ENCODE data around the gene TNFRSF8. TPM values are rescaled to one million over a fixed set of nuclear protein-coding genes. Genes with fewer than 3 reads are reported as not detected.
A peak's percentile ranks its signal among the peaks of the same experiment; 100 is the strongest.

The TNFRSF8 gene
- polyA plus RNA-seq, 6 donors from 2014 or later = not detected

DNA sequence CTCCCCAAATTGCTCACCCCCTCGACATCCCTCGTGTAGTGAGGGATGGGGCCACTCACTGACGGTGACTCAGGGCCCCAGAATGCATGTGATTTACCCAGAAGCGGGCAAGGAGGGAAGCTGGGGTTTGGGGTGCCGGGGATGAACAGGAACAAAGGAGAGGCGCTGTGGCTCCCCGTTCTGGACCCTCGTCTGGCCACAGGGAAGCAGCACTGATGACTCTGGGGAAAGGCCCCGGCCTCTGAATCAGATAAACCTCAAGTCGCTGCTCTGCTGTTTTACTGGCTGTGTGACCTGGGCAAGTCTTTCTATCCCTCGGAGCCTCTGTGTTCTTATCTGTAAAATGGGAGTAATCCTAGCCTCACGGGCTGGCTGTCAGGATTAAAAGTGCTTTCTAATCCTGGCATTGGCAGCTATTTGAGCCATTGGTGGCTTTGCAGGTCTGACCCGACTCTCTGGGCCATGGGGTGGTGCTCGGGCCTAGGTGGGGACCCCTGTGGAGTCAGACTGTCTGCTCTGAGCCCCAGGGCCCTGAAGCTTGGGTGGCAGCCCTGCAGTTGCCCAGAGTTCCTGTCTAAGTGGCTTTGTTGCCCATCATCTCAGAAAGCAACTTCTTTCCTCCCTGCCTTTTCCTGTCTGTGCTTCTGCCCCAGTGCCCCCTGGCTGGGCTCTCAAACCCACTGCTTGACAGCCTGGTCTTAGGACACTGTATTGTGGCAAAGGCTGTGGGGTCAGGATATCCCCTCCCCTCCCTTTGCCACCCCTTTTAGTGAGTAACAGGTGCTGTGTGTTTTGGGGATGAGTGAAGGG, 109.1 kb downstream of the TNFRSF8 start:
- peaks cover 0 to 8% of the 10 kb centered on the region in 2 donors for H3K36me3 Mint-ChIP-seq
- H3K27ac Mint-ChIP-seq = peak overlapping the region; percentile 76 to 94 (median 88)
- ATAC-seq (ENCODE audit: low read depth in 2 of 2) = no peak
- H3K4me1 Mint-ChIP-seq = peaks cover 70 to 85% (median 79%) of the 10 kb centered on the region in 3 donors
- peaks cover 0 to 10% (median 0%) of the 10 kb centered on the region in 3 donors for H3K27me3 Mint-ChIP-seq
- peak overlapping the region in 2 of 8 donors; percentile 16 to 55 for H3K4me3 Mint-ChIP-seq
- no peaks in the 10 kb centered on the region for H3K9me3 Mint-ChIP-seq
- no peak for DNase-seq

DNA sequence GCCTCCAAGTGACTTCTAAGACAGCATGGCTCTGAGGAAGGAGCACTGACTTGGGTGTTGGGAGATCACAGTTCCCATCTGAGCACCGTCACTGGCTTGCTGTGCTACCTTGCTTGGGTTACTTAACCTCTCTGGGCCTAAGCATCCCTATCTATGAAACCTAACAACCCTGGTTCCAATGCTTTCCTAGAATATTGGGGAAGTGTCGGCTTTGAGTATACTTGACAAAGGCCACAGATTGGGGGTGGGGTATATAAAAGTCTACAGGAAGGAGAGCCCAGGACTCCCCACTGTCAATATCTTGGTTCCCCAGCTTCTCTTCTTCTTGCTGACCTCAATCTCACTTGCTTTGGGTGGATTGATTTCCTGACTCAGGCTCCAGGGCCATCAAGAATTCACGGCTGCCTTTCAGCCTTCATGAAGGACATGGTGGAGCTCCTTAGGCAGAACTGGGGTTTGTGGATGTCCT, 110.0 kb downstream of the TNFRSF8 start:
- H3K4me3 Mint-ChIP-seq = peak overlapping the region in 5 of 8 donors; percentile 10 to 55 (median 24)
- ATAC-seq (ENCODE audit: low read depth in 2 of 2) = no peak
- peaks cover 0 to 10% (median 0%) of the 10 kb centered on the region in 3 donors for H3K27me3 Mint-ChIP-seq
- DNase-seq = no peak
- peaks cover 0 to 8% of the 10 kb centered on the region in 2 donors for H3K36me3 Mint-ChIP-seq
- peaks cover 67 to 85% (median 79%) of the 10 kb centered on the region in 3 donors for H3K4me1 Mint-ChIP-seq
- H3K27ac Mint-ChIP-seq = peak overlapping the region; percentile 81 to 94 (median 88)
- no peaks in the 10 kb centered on the region for H3K9me3 Mint-ChIP-seq

DNA sequence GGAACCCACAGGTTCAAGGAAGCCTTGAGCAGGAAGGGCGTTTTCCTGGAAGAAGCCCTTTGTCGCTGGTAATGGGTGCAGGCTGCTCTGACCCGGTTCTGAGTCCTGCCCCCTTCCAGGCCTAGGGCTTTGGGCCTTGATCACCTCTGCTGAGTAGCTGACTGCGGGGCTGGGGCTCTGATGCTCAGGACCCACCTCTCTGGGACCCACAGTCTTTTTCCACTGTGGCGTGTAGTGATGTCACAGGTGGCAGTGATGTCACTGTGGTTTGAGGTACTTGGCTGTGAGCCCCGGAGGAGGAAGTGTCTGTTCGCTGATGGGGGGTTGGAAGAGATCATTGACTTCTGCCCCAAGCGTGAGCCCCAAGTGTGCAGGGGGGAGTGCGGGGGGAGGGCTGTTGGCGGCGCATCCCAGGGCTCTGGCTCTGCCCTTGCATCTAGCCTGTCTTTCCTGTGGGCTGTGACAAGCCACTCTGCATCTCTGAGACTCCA, 110.6 kb downstream of the TNFRSF8 start:
- DNase-seq (peak; percentile 74), ATAC-seq (ENCODE audit: low read depth in 2 of 2) (peak; percentile 92 to 94)
- Mint-ChIP-seq H3K27ac (peak overlapping the region; percentile 81 to 95 (median 91)), H3K4me1 (peaks cover 67 to 85% (median 79%) of the 10 kb centered on the region in 3 donors), H3K36me3 (peaks cover 0 to 8% of the 10 kb centered on the region in 2 donors), H3K27me3 (peaks cover 0 to 10% (median 0%) of the 10 kb centered on the region in 3 donors), H3K9me3 (no peaks in the 10 kb centered on the region), H3K4me3 (peak overlapping the region in 7 of 8 donors; percentile 18 to 57 (median 50))

DNA sequence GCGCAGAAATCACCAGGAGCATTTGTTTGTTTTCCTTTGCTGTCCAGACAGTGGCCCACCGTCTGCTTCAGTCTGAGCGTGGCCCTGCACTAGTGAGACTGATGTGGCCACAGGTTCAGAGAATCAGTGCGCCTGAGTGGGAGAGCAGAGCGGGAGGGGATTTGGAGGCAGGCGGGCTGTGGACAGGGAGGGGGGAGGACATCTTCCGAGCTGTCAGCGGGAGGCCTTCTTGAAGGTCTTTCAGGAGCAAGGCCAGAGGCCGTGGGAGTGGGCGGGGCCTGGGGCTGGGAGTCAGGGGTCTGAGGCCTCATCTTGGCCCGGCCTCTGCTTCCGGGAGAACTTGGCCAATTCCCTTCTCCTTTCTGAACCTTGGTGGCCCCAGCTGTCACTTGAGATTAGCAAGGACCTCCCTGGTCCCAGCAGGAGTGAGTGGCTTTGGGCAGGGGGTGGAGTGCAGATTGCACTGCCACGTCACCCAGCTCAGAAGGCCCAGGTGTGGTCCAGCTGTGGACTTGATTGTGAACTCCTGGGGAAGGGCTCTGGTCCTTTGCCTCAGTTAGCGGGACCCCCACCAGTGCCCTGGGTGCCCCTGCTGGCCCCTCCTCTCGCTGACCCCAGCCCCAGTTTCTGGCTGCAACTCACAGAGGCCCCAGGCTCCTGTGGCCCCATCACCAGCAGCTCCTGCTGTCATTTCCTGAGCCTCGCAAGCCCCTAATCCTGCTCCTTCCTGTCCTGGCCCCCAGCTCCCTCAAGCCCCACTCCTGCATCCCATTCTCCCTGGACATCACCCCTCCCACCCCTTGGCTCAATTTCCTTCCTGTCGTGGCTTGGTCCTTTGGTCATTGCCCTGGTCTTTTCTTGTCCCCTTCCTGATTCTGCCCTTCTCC, 112.1 kb downstream of the TNFRSF8 start:
- Mint-ChIP-seq H3K4me3 (peak overlapping the region in 2 of 8 donors; percentile 21 to 76), H3K27me3 (peaks cover 0 to 10% (median 0%) of the 10 kb centered on the region in 3 donors), H3K27ac (peak overlapping the region in 4 of 6 donors; percentile 70 to 92 (median 80)), H3K36me3 (peaks cover 0 to 8% of the 10 kb centered on the region in 2 donors), H3K4me1 (peaks cover 67 to 87% (median 80%) of the 10 kb centered on the region in 3 donors), H3K9me3 (no peaks in the 10 kb centered on the region)
- ATAC-seq (ENCODE audit: low read depth in 2 of 2) = no peak
- no peak for DNase-seq

DNA sequence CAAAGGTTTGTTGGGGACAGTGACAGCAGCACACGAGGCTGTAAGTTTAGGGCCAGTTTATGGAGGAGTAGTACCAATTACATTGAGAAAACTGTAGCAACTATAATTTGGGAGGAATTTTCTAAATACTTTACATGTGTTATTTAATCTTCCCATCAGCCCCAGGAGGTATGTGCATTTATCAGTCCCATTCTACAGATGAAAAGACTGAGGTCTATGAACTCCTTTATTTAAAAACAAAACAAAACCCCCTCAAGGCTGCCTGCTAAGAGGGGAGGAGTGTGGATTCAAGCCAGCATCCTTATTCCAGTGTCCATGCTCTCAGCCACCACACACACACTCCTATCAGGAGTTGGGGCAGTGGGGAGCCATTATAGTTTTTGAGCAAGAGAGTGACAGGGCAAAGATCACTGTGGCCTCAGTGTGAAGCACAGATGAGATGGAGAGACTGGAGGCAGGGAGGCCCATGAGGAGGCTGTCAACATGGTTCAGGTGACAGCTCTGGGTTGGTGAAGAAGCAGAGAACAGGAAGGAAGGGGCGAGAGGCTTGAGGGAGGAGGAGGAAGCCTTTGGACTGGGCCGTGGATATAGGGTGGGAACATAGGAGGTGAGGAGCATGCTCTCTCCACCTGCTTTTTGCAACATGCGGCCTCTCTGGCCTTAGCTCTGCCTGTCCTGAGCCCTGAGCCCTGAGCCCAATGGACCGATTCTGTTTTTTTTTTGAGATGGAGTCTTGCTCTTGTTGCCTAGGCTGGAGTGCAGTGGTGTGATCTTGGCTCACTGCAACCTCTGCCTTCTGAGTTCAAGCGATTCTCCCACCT, 113.4 kb downstream of the TNFRSF8 start:
- ATAC-seq (ENCODE audit: low read depth in 2 of 2) = no peak
- DNase-seq = no peak

DNA sequence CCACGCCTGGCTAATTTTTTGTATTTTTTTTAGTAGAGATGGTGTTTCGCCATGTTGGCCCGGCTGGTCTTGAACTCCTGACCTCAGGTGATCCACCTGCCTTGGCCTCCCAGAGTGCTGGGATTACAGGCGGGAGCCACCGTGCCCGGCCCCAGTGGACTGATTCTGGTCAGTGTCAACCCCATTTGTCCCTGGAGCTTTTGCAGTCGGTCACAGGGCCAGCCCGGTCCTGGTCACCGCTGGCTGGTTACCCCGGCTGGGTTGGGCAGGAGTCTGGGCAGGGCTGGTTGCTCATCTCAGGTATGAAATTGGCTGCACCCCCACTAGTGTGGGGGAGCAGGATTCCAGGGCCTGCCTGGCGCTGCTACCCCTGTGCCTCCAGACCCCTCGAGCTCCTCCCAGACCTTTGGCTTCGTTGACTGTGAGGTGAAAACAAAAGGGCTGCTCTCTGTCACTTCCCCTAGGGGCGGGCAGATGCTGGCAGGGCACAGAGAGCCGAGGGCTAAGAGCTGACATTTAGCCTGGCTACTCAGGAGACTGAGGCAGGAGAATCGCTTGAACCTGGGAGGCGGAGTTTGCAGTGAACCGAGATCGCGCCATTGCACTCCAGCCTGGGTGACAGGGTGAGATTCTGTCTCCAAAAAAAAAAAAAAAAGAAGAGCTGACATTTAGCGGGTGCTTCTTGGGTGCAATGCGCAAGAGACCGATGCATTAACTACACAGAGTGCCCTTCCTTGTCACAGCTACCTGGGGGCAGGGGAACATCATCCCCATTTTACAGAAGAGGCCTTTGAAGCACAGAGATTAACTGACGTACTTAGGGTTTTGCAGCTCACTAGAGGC, 114.3 kb downstream of the TNFRSF8 start:
- Mint-ChIP-seq H3K9me3 (no peaks in the 10 kb centered on the region), H3K27me3 (peaks cover 0 to 10% (median 0%) of the 10 kb centered on the region in 3 donors), H3K4me3 (peak overlapping the region in 4 of 8 donors; percentile 5 to 47 (median 24)), H3K4me1 (peaks cover 62 to 84% (median 82%) of the 10 kb centered on the region in 3 donors), H3K27ac (peak overlapping the region in 2 of 6 donors; percentile 52 to 82), H3K36me3 (no peaks in the 10 kb centered on the region)
- no peak for DNase-seq
- ATAC-seq (ENCODE audit: low read depth in 2 of 2) = no peak

More for the DNA sequence above, 113.4 kb downstream of the TNFRSF8 start:
- Mint-ChIP-seq H3K9me3 (no peaks in the 10 kb centered on the region), H3K36me3 (peaks cover 0 to 2% of the 10 kb centered on the region in 2 donors), H3K4me1 (peaks cover 60 to 84% (median 83%) of the 10 kb centered on the region in 3 donors), H3K27me3 (peaks cover 0 to 10% (median 0%) of the 10 kb centered on the region in 3 donors), H3K4me3 (peak overlapping the region in 2 of 8 donors; percentile 4 to 49), H3K27ac (peak overlapping the region in 4 of 6 donors; percentile 47 to 88 (median 74))

DNA sequence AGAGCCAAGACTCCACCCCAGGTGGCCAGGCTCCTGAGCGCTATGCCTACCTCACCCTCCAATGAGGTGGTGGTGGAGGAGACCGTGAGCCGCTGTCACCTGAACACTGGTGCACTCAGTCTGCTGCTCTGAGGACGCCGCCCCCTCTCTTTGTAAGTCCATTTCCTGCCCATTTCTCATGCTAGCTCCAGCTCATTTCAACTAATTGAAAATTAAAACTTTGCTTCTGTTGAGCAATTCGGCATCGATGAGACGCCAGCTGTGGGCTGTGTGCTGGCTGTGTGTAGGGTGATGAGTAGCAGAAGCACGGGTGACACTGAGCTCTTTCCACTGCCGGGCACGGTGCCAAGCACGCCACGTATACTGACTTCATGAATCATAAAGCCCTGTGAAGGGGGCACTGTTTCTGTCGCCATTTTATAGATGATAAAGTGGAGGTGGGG, 114.9 kb downstream of the TNFRSF8 start:
- H3K27me3 Mint-ChIP-seq = peaks cover 0 to 10% (median 0%) of the 10 kb centered on the region in 3 donors
- no peaks in the 10 kb centered on the region for H3K36me3 Mint-ChIP-seq
- H3K9me3 Mint-ChIP-seq = no peaks in the 10 kb centered on the region
- DNase-seq (no peak), ATAC-seq (ENCODE audit: low read depth in 2 of 2) (no peak)
- H3K27ac Mint-ChIP-seq = peak overlapping the region in 4 of 6 donors; percentile 39 to 82 (median 62)
- peak overlapping the region in 6 of 8 donors; percentile 35 to 77 (median 51) for H3K4me3 Mint-ChIP-seq
- H3K4me1 Mint-ChIP-seq = peaks cover 63 to 84% (median 82%) of the 10 kb centered on the region in 3 donors

DNA sequence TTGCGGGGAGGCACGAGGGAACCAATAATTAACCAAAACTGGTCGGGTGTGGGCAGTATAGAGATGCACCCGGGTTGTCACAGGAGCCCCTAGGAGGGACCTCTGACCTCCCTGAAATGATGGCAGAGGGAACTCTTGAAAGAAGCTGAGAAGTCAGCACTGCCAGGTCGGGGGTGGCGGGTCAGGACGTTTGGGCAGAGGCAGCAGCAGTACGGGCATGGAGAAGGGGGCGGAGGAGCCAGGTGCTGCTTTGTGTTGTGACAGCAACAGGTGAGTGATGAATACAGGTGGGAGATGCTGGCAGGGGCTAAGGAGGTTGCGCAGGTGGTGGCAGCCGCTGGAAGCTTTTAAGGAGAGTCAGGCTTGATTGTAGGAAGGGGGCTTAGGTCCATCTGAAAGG, 115.4 kb downstream of the TNFRSF8 start:
- DNase-seq = no peak
- H3K9me3 Mint-ChIP-seq = no peaks in the 10 kb centered on the region
- no peak for ATAC-seq (ENCODE audit: low read depth in 2 of 2)
- peak overlapping the region in 6 of 8 donors; percentile 44 to 77 (median 52) for H3K4me3 Mint-ChIP-seq
- peak overlapping the region in 5 of 6 donors; percentile 26 to 82 (median 64) for H3K27ac Mint-ChIP-seq
- H3K27me3 Mint-ChIP-seq = peaks cover 0 to 10% (median 0%) of the 10 kb centered on the region in 3 donors
- no peaks in the 10 kb centered on the region for H3K36me3 Mint-ChIP-seq
- H3K4me1 Mint-ChIP-seq = peaks cover 64 to 83% (median 82%) of the 10 kb centered on the region in 3 donors

DNA sequence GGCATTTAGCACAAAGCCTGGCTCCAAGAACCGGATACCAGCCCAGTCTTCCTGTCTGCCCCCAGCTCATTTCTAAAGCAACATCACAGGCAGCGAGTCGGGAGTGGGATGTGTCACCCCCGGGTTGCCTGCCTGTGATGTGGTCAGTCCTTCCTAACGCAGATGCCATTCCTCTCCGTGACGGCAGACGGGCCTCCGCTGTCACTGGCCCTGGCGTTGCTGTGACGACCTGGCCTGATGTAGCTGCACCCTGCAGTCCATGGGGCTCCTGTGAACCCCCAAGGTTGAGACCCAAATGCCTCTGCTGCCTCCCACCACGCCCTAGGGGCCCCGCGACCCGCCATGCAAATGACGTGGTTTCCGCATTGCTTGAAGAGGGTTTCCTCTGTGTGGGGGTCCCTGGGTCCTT, 116.0 kb downstream of the TNFRSF8 start:
- Mint-ChIP-seq H3K27me3 (peaks cover 0 to 10% (median 0%) of the 10 kb centered on the region in 3 donors), H3K36me3 (no peaks in the 10 kb centered on the region), H3K27ac (peak overlapping the region in 5 of 6 donors; percentile 33 to 82 (median 61)), H3K4me3 (peak overlapping the region in 7 of 8 donors; percentile 37 to 79 (median 59)), H3K9me3 (no peaks in the 10 kb centered on the region), H3K4me1 (peaks cover 64 to 83% (median 82%) of the 10 kb centered on the region in 3 donors)
- ATAC-seq (ENCODE audit: low read depth in 2 of 2) (peak; percentile 24 to 53), DNase-seq (peak; percentile 26)

DNA sequence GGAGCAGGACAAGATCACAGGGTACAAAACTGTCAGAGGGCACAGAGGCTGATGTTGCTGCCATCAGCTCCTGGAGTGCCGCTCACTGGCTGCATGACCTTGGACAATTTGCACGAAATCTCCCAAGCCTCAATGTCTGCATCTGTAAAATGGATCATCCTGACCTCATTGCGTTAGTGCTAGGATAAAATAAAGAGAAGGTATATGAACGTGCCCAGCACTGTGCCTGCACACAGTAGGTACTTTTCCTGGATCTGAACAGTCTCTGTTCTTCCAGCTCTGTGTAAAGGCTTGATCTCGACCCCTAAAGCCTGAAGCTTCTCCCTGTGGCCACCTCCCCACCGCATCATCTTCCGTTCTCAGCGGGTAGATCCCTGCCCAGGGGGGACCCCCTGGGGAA, 116.6 kb downstream of the TNFRSF8 start:
- Mint-ChIP-seq H3K4me1 (peaks cover 65 to 86% (median 81%) of the 10 kb centered on the region in 3 donors), H3K4me3 (peak overlapping the region in 3 of 8 donors; percentile 44 to 77 (median 71)), H3K27ac (peak overlapping the region in 2 of 6 donors; percentile 32 to 82), H3K36me3 (no peaks in the 10 kb centered on the region), H3K9me3 (no peaks in the 10 kb centered on the region), H3K27me3 (peaks cover 0 to 9% (median 0%) of the 10 kb centered on the region in 3 donors)
- DNase-seq (no peak), ATAC-seq (ENCODE audit: low read depth in 2 of 2) (no peak)

DNA sequence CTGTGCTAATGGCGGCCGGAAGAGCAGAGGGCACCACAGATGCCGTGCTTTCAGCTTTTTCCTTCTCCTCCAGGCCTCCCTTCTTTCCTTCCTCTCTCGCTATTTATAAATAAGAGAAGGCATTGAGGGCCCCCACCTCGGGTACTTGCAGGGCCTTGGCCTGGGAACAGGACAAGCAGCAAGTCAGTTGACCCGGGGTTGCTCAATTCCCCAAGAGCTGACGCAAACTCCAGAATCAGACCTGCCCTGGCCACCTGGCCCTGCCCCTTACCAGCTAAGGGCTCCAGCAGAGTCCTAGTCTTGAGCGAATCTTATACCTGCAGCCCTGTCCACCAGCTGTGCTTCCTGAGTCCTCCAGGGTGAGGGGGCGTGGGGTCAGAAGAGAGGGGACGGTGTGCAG, 117.2 kb downstream of the TNFRSF8 start:
- H3K4me1 Mint-ChIP-seq = peaks cover 61 to 83% (median 80%) of the 10 kb centered on the region in 3 donors
- no peak for ATAC-seq (ENCODE audit: low read depth in 2 of 2)
- no peaks in the 10 kb centered on the region for H3K9me3 Mint-ChIP-seq
- no peak for DNase-seq
- H3K27ac Mint-ChIP-seq = no peak overlapping the region
- no peaks in the 10 kb centered on the region for H3K36me3 Mint-ChIP-seq
- H3K27me3 Mint-ChIP-seq = peaks cover 0 to 6% (median 0%) of the 10 kb centered on the region in 3 donors
- peak overlapping the region in 1 of 8 donors; percentile 16 for H3K4me3 Mint-ChIP-seq
